Frontal cortex (tissue), 4 donors: ENCODE measurements around the gene VARS1. TPM values are rescaled to one million over a fixed set of nuclear protein-coding genes. Genes with fewer than 3 reads are reported as not detected.
A peak's percentile ranks its signal among the peaks of the same experiment; 100 is the strongest.
"Not testable (repeated sequence)": the region's sequence is repeated elsewhere in the genome, so short reads cannot be mapped to it uniquely, and the experiment has no call there.

Source experiments
- DNase-seq, 2 donors: peaks; one replicate each; pipeline ENCODE4 v3.0.0; 2012; ENCODE audit warnings: low spot score in 2 of 2
- FAIRE-seq: peaks from 2 replicates; lab custom pipeline; 2012; peaks lifted over from hg19 to GRCh38; lab: Jason Lieb, UNC
- total RNA-seq: library from RNA; depleted of rRNA; stranded (reverse); fragments of >200 nt; gene quantifications from one replicate; pipeline ENCODE4 v1.2.3, GENCODE V29; 2014
- donor health status: control.
- donor health status: control.
- donor health status: control.

Gene VARS1
- total RNA-seq, 1 donor from 2014 or later: 34.6 TPM

DNA sequence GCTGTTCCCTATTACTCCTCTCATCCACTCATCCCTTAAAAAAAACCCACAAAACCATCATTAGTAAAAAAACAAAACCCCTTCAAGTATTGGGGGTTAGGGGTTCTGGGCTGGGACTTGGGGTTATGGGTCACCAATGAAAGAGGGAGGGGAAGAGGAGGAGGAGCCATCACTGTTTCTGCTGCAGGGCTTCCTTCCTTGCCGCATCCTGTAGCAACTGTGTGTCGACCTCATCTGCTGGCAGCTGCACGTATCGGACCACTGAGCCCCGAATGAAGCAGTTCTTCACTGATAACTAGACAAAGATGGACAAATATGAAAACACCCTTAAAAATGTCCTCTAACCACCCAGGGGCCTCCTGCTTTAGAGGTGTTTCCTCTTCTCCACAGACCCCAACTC, 2.0 kb upstream of the VARS1 start:
- DNase-seq (no peak), FAIRE-seq (no peak)

- FAIRE-seq (no peak), DNase-seq (no peak)
These were observed 1.4 kb upstream of the VARS1 start for GRCh38 chr6:31796993-31797385.

DNA sequence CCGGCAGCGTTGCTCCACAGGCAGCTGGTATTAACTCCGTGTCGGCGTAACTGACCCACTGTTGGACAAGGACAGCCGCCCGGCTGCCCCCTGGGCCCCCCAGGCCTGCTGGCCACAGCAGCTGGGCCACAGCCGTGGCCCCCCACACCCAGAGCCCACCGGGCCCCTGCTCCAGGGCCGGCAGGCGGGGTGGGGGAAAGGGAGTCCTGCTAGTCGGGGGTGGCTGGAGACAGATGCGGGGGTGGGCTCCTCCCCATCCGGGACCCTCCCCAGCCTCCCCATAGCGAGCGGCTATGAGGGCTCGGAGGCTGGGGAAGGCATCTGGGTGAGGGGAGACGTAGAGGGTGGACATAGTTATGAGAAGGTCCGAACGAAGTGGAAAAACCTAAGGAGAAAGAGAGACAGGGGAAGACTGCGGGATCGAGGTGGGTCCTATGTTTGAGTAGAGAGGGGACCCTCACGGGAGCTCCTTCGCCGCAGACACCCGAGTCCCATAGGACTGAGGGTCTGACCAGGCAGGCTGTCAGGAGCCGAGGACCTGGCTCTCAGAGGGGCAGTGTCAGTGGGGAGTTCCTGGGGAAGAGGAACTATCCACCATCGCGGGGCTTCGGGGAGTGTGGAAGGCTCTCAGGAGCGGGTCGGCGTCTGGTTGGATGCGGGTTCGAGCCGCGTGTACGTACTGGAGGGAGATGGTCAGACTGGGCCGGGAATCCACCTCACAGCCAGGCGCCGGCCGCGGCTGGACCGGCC, 511 bp downstream of the VARS1 start:
- FAIRE-seq (no peak), DNase-seq (peak in 1 of 2 donors; percentile 74)

GRCh38 chr6:31794294-31794865, 1.2 kb downstream of the VARS1 start:
- peak; percentile 38 for DNase-seq
- FAIRE-seq: no peak

- FAIRE-seq, DNase-seq: not testable (repeated sequence)
These were observed 1.7 kb downstream of the VARS1 start for GRCh38 chr6:31793927-31794245.

- FAIRE-seq (no peak), DNase-seq (peak in 1 of 2 donors; percentile 16)
These were observed 2.8 kb downstream of the VARS1 start for GRCh38 chr6:31792761-31793171.

- DNase-seq (peak in 1 of 2 donors; percentile 6), FAIRE-seq (no peak)
These were observed 3.5 kb downstream of the VARS1 start for GRCh38 chr6:31792090-31792374.

GRCh38 chr6:31791324-31792089, 4.0 kb downstream of the VARS1 start:
- peak; percentile 45 to 71 for DNase-seq
- FAIRE-seq: no peak

- FAIRE-seq: no peak
- DNase-seq: no peak
These were observed 10.1 kb downstream of the VARS1 start for GRCh38 chr6:31785475-31785874.

DNA sequence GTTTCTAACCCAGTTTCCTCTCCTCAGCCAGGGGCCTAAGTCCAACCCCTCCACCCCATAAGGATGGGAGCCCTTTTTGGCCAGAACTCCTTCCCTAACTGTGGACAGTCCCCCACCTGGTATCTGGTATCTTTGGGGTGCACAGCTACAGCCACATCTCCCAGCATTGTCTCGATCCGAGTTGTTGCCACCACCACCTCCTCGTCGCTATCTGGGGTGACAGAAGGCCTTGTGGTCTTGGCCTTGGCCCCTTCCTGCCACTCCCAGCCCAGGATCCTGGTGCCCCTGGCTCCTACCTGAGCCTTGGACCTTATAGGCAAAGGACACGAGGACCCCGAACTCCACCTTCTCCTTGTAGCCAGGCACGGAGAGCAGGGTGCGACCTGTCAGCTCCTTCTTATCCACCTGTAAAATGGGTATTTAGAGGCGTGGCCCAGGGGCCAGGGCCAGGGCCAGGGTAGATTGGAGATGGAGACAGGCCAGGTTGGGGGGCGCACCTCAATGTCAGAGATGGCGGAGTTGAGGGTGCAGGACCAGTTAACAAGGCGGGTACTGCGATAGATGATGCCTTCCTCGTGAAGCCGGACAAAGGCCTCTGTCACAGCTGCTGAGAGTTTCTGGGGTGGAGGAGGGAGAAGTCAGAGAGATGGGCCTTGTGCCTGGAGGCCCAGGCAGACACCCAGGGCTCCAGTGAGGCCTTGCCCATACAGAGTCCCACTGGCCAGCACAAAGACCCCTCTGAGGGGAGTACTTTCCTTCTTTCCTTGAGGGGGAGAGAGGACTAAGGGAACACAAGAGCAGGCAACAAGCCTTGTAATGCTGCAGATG, 11.2 kb downstream of the VARS1 start:
- FAIRE-seq (no peak), DNase-seq (no peak)

DNA sequence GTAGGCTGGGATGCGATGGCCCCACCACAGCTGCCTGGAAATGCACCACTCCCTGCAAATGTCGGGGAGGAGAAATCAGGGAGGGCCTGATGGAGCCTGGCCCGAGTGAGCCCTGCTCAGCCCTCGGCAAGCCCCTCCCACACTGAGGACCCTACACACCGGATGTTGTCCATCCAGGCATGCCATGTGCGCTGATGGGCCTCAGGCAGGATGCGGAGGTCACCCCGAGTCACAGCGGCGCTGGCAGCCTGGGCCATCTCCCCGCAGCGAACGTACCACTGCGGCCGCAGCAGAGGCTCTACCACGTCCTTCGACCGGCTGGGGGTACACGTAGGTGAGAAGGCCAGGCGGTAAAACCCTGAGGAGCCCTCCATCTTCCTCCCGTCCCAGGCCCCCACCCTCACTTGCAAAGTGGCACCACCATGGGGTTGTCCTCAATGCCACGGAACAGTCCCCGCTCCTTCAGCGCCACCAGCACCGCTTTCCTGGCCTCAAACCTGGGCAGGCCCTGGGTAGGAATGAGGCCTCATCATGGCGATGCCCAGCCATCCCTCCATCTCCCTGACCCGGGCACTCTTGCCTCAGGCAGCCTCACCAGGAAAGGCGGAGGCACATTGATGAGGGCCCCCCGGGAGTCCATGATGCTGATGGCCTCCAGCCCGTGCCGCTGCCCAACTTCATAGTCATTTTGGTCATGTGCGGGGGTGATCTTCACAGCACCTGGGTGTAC, 13.3 kb downstream of the VARS1 start:
- DNase-seq (no peak), FAIRE-seq (no peak)

- DNase-seq: no peak
- FAIRE-seq: no peak
These were observed 14.1 kb downstream of the VARS1 start for GRCh38 chr6:31781244-31782125.

GRCh38 chr6:31780507-31781243, 14.9 kb downstream of the VARS1 start:
- FAIRE-seq: no peak
- DNase-seq: no peak

GRCh38 chr6:31779908-31780307, 15.6 kb downstream of the VARS1 start:
- no peak for FAIRE-seq
- no peak for DNase-seq

GRCh38 chr6:31778999-31779885, 16.3 kb downstream of the VARS1 start:
- FAIRE-seq: no peak
- DNase-seq: no peak

DNA sequence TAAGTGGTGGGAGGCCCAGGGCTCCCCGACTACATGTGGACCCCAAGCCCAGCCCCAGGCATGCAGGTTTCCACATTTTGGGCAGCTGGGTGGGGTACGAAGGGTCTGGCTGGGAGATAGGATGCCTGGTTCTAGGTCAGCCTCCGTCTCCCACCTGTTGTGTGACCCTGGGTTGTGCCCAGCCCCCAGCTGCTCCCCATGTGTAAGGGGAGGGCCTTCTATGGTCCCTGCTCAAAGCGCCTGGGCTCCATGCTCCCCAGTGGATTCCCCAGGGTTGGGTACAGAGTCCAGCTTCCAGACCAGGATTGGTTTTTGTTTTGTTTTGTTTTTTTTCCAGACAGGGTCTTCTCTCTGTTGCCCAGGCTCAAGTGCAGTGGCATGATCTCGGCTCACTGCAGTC, 17.4 kb downstream of the VARS1 start:
- DNase-seq (no peak), FAIRE-seq (no peak)

- DNase-seq (no peak), FAIRE-seq (no peak)
These were observed 17.9 kb downstream of the VARS1 start for GRCh38 chr6:31777667-31778050.
